ENCODE results near the gene NPPC.
"Not testable (repeated sequence)": the region's sequence is repeated elsewhere in the genome, so short reads cannot be mapped to it uniquely, and the experiment has no call there.

Gene NPPC

GRCh38 chr2:231883468-231883881 is 42.7 kb downstream of the NPPC start:
- DNase-seq = no peak

GRCh38 chr2:231882646-231883045 is 43.5 kb downstream of the NPPC start:
- no peak for DNase-seq

GRCh38 chr2:231880371-231880770 is 45.8 kb downstream of the NPPC start:
- DNase-seq = not testable (repeated sequence)

- no peak for DNase-seq
Measured at GRCh38 chr2:231879216-231879615, 47.0 kb downstream of the NPPC start.

- DNase-seq = no peak
Measured at GRCh38 chr2:231877533-231878456, 48.4 kb downstream of the NPPC start.

- DNase-seq = no peak
Measured at GRCh38 chr2:231874944-231875343, 51.3 kb downstream of the NPPC start.

All from GDM1 (cell line).